Globus pallidus (tissue), 1 donor: Measurements from ENCODE around the gene LRRC43.
"Not testable (repeated sequence)": the region's sequence is repeated elsewhere in the genome, so short reads cannot be mapped to it uniquely, and the experiment has no call there.

Experiments
- DNase-seq: peaks from one replicate; pipeline ENCODE4 v3.0.0-alpha.2; 2015; ENCODE audit warnings: low spot score

Gene LRRC43

DNA sequence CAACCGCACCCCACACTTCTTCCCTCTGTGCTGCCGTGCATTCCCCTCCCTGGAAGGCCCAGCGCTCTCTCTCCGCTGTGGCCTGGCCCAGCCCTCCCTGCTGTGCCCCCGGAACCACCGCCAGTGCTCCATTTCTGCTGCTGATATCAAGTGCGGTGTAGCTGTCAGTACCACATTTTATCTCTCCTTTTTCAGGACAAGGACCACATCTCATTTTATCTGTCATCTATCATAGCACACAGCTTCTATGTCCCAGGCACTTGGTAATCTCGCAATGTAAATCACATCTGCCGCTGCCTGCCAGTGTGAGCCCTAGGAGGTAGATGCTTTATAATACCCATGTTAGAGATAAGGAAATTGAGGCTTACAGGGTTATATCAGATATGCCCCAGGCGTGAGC is 27.2 kb upstream of the LRRC43 start:
- DNase-seq, result no peak

DNA sequence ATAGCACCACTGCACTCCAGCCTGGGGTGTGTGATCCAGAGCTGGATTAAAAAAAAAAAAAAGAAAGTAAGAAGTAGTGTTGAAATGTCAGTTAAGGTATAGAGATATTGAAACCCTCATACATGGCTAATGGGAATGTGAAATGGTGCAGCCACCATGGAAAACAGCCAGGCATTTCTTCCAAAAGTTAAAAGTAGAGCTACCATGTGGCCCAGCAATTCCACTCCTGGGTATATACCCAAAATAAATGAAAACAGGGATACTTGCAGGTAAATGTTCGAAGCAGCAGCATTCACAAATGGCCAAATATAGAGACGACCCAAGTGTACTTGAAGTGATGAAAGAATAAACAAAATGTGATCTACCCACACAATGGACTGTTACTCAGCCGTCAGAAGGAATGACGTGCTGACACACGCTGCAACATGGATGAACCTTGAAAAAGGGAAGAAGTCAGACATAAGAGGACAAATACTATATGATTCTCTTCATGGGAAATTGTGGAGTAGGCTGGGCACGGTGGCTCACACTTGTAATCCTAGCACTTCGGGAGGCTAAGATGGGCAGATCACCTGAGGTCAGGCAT is 24.1 kb upstream of the LRRC43 start:
- DNase-seq, result no peak

GRCh38 chr12:122159882-122160281 is 23.0 kb upstream of the LRRC43 start:
- no peak for DNase-seq

GRCh38 chr12:122160761-122161160 is 22.2 kb upstream of the LRRC43 start:
- DNase-seq, result no peak

GRCh38 chr12:122161682-122162081 is 21.2 kb upstream of the LRRC43 start:
- no peak for DNase-seq

GRCh38 chr12:122162976-122163375 is 19.9 kb upstream of the LRRC43 start:
- no peak for DNase-seq

DNA sequence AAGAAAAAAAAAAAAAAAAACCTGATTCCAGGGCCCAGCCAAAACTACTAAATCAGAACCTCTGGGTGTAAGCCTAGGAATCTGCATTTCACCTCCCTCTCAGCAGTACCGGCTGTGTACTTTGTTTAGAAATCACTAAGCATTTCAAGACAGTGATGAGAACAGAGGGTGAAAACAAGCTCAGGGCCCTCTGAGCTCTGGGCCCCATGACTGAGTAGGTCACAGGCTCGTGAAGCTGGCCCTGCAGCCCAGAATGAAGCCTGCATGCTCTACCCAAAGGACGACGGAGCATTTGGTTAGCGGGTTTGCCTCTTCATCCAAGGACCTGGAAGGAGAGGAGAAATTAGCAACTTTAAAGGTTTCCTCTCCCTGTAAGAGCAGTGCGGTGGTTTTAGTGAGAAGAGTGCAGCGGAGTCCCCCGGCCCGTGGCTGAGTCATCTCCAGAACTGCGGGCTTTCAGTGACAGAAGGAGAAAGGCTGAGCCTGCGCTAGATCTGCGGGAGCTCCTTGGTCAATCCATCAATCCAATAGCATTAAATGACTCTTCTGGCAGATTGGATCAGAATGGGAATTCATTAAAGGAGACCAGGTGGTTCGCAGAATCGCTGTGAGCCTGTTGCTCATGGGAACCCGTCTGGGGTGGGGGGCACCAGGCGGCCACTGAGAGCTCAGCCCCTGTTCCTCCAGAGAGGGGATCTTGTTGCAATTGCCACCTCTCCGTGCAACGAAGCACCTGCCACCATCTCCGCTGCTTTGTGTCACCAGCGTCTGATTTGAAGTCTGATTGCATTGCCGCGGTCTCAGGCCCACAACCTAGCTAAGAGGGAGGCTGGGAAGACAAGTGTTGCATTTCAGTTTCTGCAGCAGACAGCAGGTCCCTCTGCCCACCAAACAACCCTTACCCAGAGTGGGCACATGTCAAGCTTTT is 16.2 kb upstream of the LRRC43 start:
- DNase-seq, result no peak

- DNase-seq, result no peak
Observed at GRCh38 chr12:122167356-122167925, 15.5 kb upstream of the LRRC43 start.

DNA sequence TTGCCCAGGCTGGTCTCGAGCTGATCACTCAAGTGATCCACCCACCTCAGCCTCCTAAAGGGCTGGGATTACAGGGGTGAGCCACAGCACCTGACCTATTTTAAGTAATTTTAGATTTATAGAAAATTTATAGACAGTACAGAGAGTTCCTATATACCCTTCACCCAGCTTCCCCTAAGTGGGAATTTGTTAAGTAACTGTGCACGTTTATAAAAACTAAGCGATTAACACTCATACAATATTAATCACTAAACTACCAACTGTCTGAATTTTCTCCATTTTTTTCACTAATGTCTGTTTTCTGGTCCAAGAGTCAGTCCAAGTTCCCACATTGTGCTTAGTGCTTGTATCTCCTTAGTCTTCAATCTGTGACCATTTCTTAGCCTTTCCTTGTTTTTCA is 14.4 kb upstream of the LRRC43 start:
- DNase-seq, result no peak

GRCh38 chr12:122171399-122171798 is 11.5 kb upstream of the LRRC43 start:
- no peak for DNase-seq

DNA sequence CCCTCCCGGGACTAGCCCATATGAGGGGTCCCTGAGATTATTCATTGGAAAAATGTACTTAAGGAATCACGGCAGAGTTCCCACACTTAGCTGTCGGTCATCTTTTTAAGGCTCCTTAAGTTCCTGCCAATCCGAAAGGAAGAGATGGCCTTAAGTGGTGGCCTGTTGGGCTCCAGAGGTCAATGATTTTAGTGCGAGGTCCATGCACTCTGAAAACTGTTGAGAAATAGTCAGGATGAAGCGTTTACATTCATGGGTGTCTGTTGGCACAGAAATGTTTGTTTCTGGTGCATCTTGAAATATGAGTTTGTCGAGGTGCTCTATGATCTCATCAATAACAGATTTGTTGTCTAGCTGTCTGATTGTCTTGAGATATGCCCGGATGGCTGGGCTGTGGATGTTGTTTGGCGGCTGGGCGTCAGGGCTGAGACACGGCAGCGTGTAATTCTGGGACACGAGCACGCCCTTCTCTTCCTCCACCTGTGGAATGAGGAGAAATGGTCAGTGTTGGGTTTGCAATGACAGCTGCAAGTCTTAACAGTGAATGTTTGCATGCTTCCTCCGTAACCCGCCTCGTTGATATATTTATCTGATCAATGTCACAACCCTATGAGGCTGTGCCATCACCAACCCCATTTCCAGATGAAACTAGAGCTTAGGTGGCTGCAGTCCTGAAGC is 10.5 kb upstream of the LRRC43 start:
- DNase-seq, result no peak

GRCh38 chr12:122174155-122174845 is 8.6 kb upstream of the LRRC43 start, which contains the start of gene IL31:
Gene IL31, minus strand, starts transcription at chr12:122174221. Its CDS starts 49 bp downstream, at chr12:122174172.
- DNase-seq, result no peak

DNA sequence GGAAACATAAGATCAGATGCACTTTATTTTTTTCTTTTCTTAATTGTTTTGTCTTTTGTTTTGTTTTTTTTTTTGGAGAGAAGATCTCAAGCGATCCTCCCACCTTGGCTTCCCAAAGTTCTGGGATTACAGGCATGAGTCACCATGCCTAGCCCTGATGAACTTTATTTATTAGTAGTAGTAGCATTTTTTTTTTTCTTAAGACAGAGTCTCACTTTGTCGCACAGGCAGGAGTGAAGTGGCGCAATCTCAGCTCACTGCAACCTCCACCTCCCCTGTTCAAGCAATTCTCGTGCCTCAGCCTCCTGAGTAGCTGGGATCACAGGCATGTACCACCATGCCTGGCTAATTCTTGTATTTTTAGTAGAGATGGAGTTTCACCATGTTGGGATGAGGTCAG is 6.5 kb upstream of the LRRC43 start:
- not testable (repeated sequence) for DNase-seq

DNA sequence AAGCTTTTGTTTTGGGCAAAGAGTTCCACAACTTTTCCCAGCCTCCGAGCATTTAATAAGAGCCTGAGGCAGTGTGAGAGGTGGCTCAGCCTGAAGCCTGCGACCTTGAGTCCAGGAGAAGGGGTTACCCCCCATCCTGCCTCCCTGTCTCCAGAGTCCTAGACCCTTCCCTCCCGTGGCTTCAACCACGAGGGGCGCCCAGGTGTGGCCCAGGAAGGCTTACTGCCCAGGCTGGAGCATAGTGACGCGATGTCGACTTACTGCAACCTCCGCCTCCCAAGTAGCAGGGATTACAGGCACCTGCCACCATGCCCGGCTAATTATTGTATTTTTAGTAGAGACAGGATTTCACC is 641 bp downstream of the LRRC43 start:
- no peak for DNase-seq

DNA sequence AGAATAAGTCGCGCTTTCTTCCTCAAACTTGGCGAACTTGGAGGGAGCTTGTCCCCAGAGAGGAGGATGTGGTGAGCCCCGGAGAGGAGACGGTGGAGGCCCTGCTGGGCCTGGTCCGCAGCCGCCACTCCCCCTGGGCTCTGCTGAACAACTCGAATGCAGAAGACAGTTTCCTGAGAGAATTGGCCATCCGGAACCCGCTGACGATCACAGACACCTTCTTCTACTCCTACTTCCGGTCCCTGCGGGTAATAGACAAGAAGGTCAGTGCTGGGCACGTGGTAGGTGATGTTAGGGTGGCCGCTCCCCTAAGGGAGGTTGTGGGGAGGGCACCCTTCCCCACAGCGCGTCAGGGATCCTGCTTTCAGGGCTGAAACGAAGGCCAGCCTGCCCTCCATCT is 1.6 kb downstream of the LRRC43 start:
- DNase-seq, result no peak

GRCh38 chr12:122185079-122185478 is 2.2 kb downstream of the LRRC43 start:
- no peak for DNase-seq

- DNase-seq, result no peak
Observed at GRCh38 chr12:122185494-122186082, 2.7 kb downstream of the LRRC43 start.

GRCh38 chr12:122187466-122187865 is 4.5 kb downstream of the LRRC43 start:
- no peak for DNase-seq

DNA sequence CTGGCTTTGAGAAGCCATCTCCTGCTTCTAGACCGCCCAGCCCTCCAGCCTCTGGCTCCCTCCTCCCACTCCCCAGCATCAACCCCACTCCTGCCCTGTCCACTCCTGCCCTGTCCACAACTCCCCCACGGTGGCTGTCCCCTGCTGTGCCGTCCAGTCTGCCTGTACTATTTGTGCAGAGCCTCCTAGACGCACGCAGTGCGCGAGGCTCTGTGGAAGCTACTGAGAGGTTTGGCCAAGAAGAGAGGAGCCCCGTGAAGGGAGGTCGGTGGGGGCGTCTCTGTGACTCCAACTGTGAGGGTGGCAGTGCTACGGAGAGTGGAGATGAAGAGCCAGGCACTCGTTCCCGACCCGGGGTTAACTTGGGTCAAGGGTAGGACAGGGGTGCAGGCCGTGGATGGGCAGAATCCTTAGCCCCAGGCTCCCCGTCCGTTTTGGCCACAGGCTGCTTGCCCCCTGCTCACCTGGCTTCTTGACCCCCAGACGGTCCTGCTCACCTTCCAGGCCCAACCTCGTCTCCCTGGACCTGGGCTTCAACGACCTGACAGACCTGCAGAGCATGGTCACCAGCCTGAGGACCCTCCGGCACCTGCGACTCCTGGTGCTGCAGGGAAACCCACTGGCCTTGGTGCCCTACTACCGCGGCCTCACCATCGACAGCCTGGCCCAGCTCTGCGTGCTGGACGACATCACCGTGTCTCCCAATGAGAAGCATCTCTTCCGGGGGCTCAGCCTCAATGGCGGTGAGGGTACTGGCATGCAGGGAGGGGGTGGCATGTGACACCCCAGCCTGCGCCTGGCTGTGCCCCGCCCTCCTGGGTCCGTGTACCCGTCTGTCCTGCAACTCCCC is 6.9 kb downstream of the LRRC43 start:
- no peak for DNase-seq

GRCh38 chr12:122190842-122191668 is 8.1 kb downstream of the LRRC43 start:
- DNase-seq, result no peak
